ENCODE data around the gene ACTR6.
"Not testable (repeated sequence)": the region's sequence is repeated elsewhere in the genome, so short reads cannot be mapped to it uniquely, and the experiment has no call there.

The ACTR6 gene

DNA sequence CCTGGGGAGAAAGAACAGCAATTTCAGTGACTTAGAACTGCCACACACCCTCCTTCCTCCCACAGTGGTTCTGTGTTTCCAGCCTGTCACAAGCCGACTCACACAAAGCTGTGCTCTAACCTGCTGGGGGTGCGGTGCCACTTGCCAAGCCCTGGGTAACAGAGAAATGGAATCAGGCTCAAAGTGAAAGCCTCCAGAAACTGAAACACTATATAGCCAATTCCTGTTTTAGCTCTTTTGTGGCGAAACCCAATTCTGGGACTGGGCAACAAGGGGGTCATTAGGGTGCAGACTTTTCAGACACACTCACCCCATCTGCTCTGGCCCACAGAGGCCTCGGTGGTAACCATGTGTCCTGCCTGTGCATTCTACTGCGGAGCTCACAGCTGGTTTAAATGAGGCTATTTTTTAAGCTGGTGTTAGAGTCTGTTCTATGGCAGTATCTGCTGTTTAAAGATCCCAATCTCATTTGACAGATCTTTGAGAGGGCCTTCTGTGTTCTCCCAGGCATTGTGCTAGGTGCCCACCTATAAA is 15.2 kb upstream of the ACTR6 start:
- DNase-seq: no peak

DNA sequence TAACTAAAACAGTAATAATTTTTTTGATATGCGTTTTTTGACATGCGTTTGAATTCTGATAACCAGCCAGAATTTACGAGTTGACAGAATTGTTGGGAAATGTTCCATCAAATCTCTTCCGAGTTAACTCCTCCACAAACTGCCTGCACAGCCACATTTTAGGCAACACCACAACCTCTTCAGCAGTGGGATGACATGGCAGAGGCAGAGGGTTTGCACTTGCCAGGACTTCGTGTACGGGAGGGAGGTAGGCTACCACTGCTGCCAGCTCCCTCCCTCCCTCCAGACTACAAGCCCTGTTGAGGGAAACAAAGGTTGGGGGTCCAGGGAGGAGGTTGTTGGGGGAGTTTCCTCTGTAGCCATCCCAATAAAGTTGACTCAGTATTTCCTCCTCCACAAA is 14.5 kb upstream of the ACTR6 start:
- no peak for DNase-seq

DNA sequence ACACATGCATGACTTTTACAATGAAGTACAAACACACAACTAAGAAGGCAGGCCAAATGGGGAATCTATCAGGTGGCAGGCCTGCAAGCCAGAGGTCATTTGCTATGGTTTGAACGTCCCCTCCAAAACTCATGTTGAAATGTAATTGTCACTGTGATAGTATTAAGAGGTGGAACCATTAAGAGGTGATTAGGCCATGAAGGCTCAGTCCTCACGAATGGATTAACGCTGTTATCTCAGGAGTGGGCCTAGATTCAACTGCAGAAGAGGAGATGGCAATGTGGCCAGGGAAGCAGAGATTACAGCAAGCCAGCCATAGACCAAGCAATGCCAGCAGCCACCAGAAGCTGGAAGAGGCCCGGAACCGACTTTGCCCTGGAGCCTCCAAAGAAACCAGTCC is 13.5 kb upstream of the ACTR6 start:
- DNase-seq: no peak

DNA sequence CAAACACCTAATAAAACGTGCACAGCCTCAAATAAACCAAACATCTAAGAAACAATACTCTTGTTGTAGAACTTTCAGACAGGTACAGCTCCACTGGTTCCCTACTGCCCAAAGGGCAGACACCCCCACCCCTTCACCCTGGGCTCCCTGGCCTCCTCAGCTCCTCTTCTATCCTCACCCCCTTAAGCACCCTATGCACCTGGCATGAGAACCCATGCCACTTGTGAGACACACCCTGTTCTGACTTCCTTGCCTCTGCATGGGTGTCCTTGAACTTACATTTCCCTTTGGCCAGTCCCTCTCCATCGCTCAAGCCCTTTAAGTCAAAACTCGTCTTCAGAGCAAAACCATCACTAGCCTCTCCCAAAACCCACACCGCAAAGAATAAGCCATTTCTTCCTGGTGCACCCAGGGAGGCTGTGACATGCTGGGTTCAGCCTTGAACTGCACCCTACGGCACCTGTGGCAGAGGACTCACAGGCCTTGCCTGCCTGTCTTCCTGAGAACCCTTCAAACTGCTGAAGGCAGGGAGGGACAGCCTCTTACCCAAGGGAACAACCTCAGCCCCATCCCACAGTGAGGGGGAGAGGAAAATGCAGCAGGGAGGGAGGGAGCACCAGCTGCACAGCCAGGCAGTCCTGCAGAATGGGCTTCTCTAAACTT is 12.6 kb upstream of the ACTR6 start:
- DNase-seq: no peak

DNA sequence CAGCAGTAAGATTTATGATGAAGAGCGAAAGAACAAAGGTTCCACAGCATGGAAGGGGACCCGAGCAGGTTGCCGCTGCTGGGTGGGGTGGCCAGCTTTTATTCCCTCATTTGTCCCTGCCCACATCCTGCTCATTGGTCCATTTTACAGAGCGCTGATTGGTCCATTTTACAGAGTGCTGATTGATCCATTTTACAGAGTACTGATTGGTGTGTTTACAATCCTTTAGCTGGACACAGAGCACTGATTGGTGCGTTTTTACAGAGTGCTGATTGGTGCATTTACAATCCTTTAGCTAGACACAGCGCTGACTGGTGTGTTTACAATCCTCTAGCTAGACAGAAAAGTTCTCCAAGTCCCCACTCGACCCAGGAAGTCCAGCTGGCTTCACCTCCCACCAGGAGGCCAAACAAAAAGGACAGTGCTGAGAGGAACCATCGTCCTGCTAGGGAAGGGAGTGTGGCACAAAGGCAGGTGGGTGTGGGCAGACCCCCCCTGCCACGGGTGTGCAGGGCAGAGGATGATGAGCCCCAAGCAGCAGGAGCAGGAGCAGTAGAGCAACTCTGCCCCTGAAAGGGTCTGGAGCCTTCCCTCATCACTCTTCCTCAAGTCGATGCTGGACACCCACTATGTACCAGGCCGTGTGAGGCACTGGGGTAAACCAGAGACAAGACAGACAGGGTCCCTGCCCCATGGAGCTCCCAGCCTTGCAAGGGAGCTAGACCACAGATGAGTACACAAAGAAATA is 11.6 kb upstream of the ACTR6 start:
- not testable (repeated sequence) for DNase-seq

DNA sequence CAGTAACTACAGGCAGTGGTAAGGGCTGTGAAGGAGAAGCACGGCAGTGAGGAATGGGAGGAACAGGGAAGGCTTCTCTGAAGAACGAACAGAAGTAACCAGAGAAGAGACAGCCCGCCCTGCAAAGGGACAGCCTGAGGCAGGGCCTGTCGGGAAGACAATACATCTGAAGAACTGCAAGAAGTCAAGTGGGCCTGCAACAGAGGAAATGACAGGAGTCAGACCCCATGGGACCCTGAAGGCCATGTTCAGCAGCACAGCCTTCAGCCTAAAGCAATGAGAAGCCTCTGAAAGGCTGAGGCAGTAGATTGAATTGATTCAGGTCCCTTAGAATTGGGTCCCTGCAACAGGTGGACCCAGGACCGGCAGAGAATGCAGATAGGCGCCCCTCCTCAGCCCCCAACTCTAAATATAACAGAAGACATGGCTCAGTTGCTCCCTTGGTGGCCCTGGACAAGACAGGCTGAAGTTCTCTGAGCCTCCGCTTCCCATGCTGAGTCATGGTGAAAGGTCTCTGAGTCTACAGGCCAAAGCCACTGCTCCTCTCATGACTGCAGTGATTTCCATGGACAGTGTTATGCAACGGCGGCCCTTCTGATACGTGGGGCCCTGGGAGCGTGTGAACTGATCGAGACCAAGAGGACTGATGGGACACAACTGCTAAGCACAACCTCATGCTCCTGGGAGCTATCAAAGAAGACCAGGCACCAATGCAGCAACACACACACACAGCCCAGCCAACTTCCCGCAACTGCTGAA is 10.8 kb upstream of the ACTR6 start:
- DNase-seq: no peak

DNA sequence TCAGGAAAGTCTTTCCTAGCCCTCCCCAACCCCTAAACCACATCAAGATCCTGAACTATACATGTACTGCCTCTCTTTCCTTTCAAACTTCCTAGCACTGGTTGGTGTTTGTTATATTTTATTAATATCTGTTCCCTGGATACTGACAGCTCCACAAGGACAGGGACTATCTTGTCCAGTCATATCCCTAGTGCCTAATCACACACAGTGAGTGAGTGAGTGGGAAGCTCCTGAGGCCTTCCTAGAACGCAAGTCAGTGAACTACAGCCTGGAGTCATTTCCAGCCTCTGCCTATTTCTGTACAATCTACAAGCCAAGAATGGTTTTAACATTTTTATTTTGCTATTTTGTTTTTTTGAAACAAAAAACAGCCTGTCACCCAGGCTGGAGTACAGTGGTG is 7.5 kb upstream of the ACTR6 start:
- DNase-seq: no peak

DNA sequence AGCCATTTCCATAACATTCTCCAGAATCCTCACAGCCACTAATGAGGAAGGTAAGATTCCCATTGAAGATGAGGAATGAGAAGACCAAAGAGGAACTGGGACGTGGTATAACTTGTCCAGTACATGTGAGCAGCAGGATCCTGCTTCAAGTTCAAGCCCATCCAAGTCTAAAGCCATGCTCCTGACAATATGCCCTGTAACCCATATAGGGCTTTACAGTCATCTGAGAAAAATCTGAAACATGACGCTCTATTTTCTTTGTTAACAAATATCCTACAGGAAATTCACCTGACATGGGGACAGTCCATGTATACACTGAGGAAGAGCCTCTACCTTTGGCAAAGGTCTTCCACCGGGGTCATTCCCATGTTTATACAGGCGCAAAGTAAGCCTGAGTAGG is 3.1 kb upstream of the ACTR6 start:
- DNase-seq: no peak

DNA sequence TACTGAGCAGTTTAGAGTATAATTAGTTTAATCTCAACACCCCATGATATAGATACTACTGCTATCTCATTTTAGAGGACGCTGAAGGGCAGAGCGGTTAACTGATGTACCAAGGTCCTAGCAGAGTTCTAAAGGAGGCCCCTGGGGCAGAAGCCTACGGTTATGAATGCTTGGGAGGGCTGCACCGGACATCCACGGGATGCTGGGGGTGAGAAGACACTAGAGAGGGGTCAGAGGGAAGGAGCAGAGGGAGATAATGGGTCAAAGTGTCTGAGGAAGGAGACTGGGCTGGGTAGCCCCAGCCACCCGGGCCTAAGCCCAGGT is 1.6 kb upstream of the ACTR6 start:
- DNase-seq: no peak

DNA sequence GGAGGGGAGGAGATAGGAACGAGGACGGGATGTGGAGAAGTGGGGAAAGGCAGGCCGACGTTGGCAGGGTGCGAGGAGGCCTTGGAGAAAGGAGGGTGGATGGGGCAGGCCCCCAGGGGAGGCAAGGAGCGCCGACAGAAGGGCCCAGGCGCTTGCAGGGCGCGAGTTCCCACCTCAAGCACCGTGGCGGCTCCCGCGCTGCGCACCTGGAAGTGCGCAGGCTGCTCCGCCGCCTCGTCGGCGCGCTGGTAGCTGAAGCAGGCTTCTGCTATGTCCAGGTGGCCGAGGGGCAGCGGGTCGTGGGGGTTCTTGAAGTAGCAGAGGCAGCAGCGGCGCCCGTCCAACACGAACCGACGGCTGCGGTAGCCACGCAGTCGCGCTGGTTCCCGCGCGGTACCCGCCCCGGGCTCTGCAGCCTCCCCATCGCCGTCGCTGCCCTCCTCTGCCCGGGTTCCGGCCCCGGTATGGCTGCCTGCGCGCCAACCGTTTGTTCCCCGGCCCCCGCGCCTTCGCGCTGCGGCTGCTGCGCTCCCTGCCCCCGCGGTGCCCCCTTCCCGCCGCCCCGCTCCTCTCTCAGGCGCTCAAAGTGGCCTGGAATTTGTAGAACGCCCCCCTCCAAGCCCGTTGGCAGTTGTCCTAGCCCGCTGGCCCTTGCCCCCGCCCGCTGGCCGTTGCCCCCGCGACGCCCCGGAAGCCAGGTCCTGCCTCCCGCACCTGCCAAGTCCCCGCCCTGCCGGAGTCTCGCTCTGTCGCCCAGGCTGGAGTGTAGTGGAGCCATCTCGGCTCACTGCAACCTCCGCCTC is 1.1 kb upstream of the ACTR6 start:
- peak; percentile 6 for DNase-seq

DNA sequence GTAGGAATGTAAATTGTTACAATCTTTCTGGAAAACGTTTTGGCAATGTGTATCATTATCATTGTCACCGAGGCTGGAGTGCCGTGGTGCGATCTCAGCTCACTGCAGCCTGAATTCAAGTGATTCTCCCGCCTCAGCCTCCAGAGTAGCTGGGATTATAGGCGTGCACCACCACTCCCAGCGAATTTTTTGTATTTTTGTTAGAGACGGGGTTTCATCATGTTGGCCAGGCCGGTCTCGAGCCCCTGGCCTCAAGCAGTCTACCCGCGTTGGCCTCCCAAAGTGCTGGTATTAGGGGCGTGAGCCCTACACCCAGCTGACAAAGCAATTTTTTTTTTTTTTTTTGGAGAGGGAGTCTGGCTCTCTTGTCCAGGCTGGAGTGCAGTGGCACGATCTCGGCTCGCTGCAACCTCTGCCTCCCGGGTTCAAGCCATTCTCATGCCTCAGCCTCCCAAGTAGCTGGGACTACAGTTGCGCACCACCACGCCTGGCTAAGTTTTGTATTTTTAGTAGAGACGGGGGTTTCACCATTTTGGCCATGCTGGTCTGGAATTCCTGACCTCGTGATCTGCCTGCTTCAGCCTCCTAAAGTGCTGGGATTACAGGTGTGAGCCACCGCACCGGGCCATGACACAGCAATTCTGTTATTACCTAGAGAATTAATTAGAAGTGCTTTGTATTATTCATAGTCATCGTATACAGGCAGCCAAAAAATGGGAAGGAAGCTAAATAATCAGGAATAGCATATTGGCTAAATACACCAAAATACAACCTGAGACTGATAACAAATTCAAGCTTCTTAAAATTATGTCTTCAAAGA is 1.2 kb downstream of the ACTR6 start:
- no peak for DNase-seq

DNA sequence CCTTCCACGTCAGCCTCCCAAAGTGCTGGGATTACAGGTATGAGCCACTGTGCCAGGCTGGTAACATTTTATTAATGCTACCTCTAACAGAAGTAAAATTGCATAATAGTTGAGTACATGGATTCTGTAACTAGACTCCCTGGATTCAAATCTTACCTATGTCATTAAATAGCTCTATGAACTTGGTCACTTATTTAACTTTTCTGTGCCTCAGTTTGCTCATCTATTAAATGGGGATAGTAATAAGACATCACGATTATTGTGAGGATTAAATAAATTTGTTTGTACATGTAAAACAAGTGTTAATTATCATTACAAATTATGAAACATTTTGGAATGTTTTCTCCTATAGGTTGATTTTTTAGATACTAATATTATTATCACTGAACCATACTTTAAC is 6.7 kb downstream of the ACTR6 start:
- no peak for DNase-seq

DNA sequence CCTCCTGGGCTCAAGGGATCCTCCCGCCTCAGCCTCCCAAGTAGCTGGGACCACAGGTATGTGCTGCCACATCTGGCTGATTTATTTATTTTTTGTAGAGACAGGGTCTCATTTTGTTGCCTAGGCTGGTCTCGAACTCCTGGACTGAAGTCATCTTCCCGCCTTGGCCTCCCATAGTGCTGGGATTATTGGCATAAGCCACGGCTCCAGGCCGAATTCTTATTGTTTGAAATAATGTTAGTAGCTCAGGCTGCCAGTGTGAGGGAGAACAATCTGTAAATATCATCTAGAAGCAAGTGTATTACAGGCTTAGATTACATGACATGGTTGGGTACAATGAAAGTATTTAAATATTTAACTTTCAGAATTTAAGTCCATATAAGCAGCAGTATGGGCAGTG is 8.2 kb downstream of the ACTR6 start:
- no peak for DNase-seq

DNA sequence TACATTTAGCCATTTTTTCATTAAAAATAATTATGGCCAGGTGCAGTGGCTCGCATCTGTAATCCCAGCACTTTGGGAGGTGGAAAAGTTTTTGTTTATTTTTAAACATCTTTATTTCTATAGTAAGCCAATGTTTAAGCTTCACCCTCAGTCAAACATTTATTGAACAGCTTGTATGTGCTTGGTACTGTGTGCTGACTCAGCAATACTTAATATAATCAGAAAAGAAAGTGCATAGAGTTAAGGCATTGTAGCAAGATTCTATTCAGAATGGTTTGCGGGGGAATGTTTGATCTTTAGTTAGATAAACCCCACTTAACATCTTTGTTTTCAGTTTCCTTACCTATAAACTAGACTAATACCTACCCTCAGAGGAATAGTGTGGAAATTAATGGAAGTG is 11.1 kb downstream of the ACTR6 start:
- DNase-seq: no peak

DNA sequence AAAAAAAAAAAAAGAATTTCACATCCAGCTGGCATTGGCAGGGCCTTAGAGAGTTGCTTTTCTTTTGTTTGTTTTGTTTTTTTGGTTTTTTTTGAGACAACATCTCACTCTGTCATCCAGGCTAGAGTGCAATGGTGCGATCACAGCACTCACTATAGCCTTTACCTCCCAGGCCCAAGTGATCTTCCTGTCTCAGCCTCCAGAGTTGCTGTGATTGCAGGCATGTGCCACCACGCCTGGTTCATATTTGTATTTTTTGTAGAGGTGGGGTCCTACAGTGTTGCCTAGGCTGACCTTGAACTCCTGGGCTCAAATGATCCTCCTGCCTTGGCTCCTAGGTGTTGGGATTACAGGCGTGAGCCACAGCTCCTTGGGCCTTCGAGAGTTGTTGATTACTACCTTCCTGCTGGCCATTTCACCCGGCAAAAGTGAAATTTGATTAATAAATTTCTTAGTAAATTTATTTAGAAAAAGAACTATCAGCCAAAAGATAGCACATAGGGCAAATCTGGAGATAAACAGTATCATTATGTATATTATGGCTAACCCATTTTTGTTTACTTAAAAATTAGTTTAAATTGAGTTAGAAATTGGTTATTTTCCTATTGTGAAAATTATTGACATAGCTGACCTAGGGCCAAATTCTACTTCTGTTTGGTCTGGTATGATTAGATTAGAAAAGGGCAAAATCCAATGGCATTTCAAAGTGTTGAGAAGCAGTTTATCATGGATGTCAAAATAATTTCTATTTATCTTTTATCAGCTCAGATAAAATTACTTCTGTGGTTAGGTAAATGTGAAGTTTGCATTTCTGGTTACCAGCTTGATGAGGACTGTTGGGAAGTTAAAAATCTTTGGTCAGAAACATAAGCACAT is 12.6 kb downstream of the ACTR6 start:
- no peak for DNase-seq

DNA sequence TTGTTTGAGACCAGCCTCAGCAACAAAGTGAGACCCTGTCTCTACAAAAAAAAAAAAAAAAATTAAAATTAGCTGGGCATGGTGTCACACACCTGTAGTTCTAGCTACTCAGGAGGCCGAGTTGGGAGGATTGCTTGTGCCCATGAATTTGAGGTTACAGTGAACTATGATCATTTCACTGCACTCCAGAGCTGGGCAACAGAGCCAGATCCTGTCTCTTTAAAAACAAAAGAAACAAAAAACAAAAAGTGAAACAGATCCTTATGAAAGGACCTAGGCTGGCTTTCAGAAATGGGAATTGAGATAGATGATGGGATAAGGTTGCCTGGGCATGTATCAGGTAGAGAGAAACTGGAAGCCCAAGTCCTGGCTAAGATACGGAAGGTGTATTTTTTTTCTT is 13.9 kb downstream of the ACTR6 start:
- no peak for DNase-seq

DNA sequence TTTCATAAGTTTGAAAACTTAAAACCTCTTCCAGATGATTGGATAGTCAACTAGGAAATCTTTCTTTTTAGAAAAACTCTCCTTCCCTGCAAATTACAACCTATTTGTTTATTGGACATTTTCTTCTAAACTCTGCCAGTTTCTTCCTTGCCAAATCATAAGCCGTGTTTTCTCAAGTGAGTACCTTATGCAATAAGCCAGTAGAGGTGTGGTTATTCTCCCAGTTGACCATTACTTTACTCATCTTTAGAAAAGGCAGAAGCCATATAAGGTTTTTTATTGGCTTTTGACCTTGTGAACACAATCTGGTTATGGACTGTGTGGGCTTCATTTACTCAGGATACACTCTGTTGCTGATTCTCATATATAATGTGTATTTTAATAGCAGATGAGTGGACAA is 14.6 kb downstream of the ACTR6 start:
- no peak for DNase-seq

DNA sequence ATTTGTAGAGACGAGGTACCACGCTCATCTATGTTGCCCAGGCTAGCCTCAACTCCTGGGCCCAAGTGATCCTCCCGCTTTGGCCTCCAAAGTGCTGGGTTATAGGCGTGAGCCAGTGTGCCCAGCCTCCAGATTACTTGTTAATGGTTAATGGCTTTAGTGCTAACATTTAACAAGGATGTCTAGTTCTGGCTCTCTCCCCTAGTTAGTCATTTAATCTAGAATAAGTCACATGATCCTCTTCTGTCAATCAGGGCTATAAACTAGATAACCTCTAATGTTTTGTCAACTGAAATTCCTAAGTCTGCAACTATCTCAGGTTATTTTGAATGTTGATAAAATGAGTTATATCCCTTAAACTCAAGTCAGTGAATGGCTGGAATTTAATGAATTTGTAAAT is 15.7 kb downstream of the ACTR6 start:
- DNase-seq: no peak

DNA sequence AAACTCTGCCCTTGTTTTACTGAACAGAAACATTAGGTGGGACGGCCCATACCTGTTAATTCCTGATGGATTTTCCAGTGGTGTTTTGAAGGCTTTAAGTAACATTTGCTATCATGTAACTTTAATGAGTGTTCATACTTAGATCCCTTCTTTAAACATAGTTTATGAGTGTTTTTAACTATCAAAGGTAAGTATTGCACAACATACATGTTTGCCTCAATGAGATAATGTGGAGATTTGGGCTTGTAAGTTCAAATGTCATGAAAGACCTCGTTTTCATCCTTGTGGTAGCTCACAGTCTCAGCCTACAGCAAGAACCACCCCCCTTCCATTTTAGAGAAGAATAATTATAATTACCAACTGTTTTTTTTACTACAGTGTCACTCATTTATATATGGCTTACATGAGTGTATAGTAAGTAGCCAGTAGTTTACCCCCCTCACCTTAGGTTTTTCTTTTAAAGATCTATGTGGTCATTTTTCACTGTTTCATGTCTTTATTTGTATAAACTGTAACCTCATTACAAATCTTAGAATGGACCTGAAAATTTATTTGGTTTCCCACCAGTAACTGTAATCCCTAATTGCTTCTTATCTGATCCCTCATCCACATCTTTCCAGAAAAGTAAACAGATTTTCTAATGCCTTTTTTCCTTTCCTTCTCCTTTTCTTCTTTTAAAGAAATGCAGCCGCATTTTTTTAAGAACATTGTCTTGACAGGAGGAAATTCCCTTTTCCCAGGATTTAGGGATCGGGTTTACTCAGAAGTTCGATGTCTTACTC is 18.9 kb downstream of the ACTR6 start:
- no peak for DNase-seq

DNA sequence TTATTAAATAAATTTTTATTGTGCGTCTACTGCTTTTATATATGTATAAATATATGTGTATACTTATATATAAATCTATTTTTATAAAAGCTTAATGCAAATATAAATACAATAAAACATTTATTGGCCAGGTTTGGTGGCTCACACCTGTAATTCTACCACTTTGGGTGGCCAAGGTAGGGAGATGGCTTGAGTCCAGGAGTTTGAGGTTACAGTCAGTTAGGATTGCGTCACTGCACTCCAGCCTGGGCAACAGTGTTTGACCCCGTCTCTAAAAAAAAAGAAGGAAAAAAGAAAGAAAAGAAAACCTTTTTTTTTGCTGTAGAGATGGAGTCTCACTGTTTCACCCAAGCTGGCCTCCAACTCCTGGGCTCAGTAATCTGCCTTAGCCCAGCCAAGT is 20.9 kb downstream of the ACTR6 start:
- DNase-seq: no peak
